Ishikawa (cell line): ENCODE results near the gene KAT8.

ENCODE experiments used
- CEBPB ChIP-seq: IDR thresholded peaks from 2 replicates; pipeline ENCODE4 v1.6.1; 2012
- CREB1 ChIP-seq: IDR thresholded peaks from 2 replicates; pipeline ENCODE4 v1.6.1; 2012; ENCODE audit warnings: low read depth
- EGR1 ChIP-seq: IDR thresholded peaks from 2 replicates; pipeline ENCODE4 v1.6.1; 2012
- EP300 ChIP-seq: IDR thresholded peaks from 2 replicates; pipeline ENCODE4 v1.6.1; 2012; ENCODE audit warnings: borderline replicate concordance
- FOXM1 ChIP-seq: IDR thresholded peaks from 2 replicates; pipeline ENCODE4 v1.6.1; 2012; ENCODE audit warnings: low read depth, borderline replicate concordance
- NFIC ChIP-seq: IDR thresholded peaks from 2 replicates; pipeline ENCODE4 v1.6.1; 2012
- RAD21 ChIP-seq: IDR thresholded peaks from 2 replicates; pipeline ENCODE4 v1.6.1; 2012; ENCODE audit warnings: low read depth
- TAF1 ChIP-seq: IDR thresholded peaks from 2 replicates; pipeline ENCODE4 v1.6.1; 2012; ENCODE audit warnings: low read depth, mild to moderate bottlenecking
- TCF12 ChIP-seq: IDR thresholded peaks from 2 replicates; pipeline ENCODE4 v1.6.1; 2012; ENCODE audit warnings: low read depth
- TEAD4 ChIP-seq: IDR thresholded peaks from 2 replicates; pipeline ENCODE4 v1.6.1; 2012
- USF1 ChIP-seq: IDR thresholded peaks from 2 replicates; pipeline ENCODE4 v1.6.1; 2012
- YY1 ChIP-seq: IDR thresholded peaks from 2 replicates; pipeline ENCODE4 v1.6.1; 2012; ENCODE audit warnings: low read depth
- TF ChIP-seq, protein P1 (sequence below): IDR thresholded peaks from 2 replicates; pipeline ENCODE4 v1.6.1; 2012; ENCODE audit warnings: low read depth, mild to moderate bottlenecking
- TF ChIP-seq, protein P2 (sequence below): IDR thresholded peaks from 2 replicates; pipeline ENCODE4 v1.6.1; 2012

DNA sequence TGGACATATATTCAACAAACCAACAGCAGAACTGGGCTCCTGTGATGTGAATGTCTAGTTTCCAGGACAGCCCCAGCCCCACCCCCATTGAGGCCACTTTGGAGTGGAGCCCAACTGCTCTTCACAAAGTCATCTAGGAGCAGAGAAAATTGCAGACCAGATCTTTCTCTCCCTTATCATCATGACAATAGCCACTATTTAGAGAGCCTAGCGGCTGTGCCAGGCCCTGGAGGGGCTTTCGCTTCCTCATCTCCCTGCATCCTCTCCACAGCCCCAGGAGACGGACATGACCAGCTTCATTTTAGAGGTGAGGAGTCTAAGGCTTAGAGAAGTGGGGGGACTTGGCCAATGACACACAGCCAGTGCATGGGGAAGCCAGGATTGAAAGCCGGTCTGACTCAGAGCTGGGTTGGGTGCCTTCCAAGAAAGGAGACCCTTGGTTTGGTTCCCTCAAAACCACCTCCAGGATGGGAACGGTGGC, 16.7 kb downstream of the KAT8 start:
- no peak for TF ChIP-seq TEAD4
- TF ChIP-seq YY1 = no peak
- TF ChIP-seq EP300 = no peak
- TF ChIP-seq TAF1 = no peak
- no peak for TF ChIP-seq CEBPB
- no peak for TF ChIP-seq RAD21
- no peak for TF ChIP-seq NFIC
- TF ChIP-seq, protein P1, sequence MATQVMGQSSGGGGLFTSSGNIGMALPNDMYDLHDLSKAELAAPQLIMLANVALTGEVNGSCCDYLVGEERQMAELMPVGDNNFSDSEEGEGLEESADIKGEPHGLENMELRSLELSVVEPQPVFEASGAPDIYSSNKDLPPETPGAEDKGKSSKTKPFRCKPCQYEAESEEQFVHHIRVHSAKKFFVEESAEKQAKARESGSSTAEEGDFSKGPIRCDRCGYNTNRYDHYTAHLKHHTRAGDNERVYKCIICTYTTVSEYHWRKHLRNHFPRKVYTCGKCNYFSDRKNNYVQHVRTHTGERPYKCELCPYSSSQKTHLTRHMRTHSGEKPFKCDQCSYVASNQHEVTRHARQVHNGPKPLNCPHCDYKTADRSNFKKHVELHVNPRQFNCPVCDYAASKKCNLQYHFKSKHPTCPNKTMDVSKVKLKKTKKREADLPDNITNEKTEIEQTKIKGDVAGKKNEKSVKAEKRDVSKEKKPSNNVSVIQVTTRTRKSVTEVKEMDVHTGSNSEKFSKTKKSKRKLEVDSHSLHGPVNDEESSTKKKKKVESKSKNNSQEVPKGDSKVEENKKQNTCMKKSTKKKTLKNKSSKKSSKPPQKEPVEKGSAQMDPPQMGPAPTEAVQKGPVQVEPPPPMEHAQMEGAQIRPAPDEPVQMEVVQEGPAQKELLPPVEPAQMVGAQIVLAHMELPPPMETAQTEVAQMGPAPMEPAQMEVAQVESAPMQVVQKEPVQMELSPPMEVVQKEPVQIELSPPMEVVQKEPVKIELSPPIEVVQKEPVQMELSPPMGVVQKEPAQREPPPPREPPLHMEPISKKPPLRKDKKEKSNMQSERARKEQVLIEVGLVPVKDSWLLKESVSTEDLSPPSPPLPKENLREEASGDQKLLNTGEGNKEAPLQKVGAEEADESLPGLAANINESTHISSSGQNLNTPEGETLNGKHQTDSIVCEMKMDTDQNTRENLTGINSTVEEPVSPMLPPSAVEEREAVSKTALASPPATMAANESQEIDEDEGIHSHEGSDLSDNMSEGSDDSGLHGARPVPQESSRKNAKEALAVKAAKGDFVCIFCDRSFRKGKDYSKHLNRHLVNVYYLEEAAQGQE = no peak
- no peak for TF ChIP-seq USF1
- TF ChIP-seq CREB1 = no peak
- TF ChIP-seq TCF12 = no peak
- no peak for TF ChIP-seq FOXM1
- TF ChIP-seq, protein P2, sequence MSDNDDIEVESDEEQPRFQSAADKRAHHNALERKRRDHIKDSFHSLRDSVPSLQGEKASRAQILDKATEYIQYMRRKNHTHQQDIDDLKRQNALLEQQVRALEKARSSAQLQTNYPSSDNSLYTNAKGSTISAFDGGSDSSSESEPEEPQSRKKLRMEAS = no peak
- no peak for TF ChIP-seq EGR1
